ENCODE measurements around the gene PSME4.
A peak's percentile ranks its signal among the peaks of the same experiment; 100 is the strongest.
"Not testable (repeated sequence)": the region's sequence is repeated elsewhere in the genome, so short reads cannot be mapped to it uniquely, and the experiment has no call there.

The PSME4 gene

GRCh38 chr2:53969968-53970723 lies 647 bp downstream of the PSME4 start:
- DNase-seq = peak; percentile 75
- in situ Hi-C loops (cut with MboI; ENCODE audit: low pct_unique_long_range_greater_than_20kb, low sequenced_read_pairs) = no loop called here

- DNase-seq = peak; percentile 43
- in situ Hi-C loops (cut with MboI; ENCODE audit: low pct_unique_long_range_greater_than_20kb, low sequenced_read_pairs) = no loop called here
Measured at GRCh38 chr2:53969285-53969967, 1.4 kb downstream of the PSME4 start.

GRCh38 chr2:53964987-53965687 lies 5.7 kb downstream of the PSME4 start:
- in situ Hi-C loops (cut with MboI; ENCODE audit: low pct_unique_long_range_greater_than_20kb, low sequenced_read_pairs) = no loop called here
- no peak for DNase-seq

GRCh38 chr2:53964257-53964952 lies 6.4 kb downstream of the PSME4 start:
- no peak for DNase-seq
- in situ Hi-C loops (cut with MboI; ENCODE audit: low pct_unique_long_range_greater_than_20kb, low sequenced_read_pairs) = no loop called here

- in situ Hi-C loops (cut with MboI; ENCODE audit: low pct_unique_long_range_greater_than_20kb, low sequenced_read_pairs) = not testable (repeated sequence)
- peak; percentile 63 for DNase-seq
Measured at GRCh38 chr2:53961478-53962216, 9.1 kb downstream of the PSME4 start.

GRCh38 chr2:53960476-53960875 lies 10.3 kb downstream of the PSME4 start:
- no peak for DNase-seq
- in situ Hi-C loops (cut with MboI; ENCODE audit: low pct_unique_long_range_greater_than_20kb, low sequenced_read_pairs) = no loop called here

- in situ Hi-C loops (cut with MboI; ENCODE audit: low pct_unique_long_range_greater_than_20kb, low sequenced_read_pairs) = no loop called here
- no peak for DNase-seq
Measured at GRCh38 chr2:53958443-53958842, 12.3 kb downstream of the PSME4 start.

- in situ Hi-C loops (cut with MboI; ENCODE audit: low pct_unique_long_range_greater_than_20kb, low sequenced_read_pairs) = no loop called here
- no peak for DNase-seq
Measured at GRCh38 chr2:53952519-53952918, 18.3 kb downstream of the PSME4 start.

GRCh38 chr2:53949457-53949856 lies 21.3 kb downstream of the PSME4 start:
- DNase-seq = no peak
- in situ Hi-C loops (cut with MboI; ENCODE audit: low pct_unique_long_range_greater_than_20kb, low sequenced_read_pairs) = no loop called here

- DNase-seq = no peak
- in situ Hi-C loops (cut with MboI; ENCODE audit: low pct_unique_long_range_greater_than_20kb, low sequenced_read_pairs) = no loop called here
Measured at GRCh38 chr2:53945538-53945937, 25.3 kb downstream of the PSME4 start.

- in situ Hi-C loops (cut with MboI; ENCODE audit: low pct_unique_long_range_greater_than_20kb, low sequenced_read_pairs) = no loop called here
Measured at GRCh38 chr2:53944542-53944941, 26.3 kb downstream of the PSME4 start.

GRCh38 chr2:53942280-53942679 lies 28.5 kb downstream of the PSME4 start:
- in situ Hi-C loops (cut with MboI; ENCODE audit: low pct_unique_long_range_greater_than_20kb, low sequenced_read_pairs) = no loop called here
- DNase-seq = no peak

More at GRCh38 chr2:53944542-53944941, 26.3 kb downstream of the PSME4 start:
- DNase-seq = no peak

- DNase-seq = no peak
- in situ Hi-C loops (cut with MboI; ENCODE audit: low pct_unique_long_range_greater_than_20kb, low sequenced_read_pairs) = no loop called here
Measured at GRCh38 chr2:53941749-53942148, 29.0 kb downstream of the PSME4 start.

- in situ Hi-C loops (cut with MboI; ENCODE audit: low pct_unique_long_range_greater_than_20kb, low sequenced_read_pairs) = no loop called here
- DNase-seq = no peak
Measured at GRCh38 chr2:53939656-53940055, 31.1 kb downstream of the PSME4 start.

- DNase-seq = no peak
- in situ Hi-C loops (cut with MboI; ENCODE audit: low pct_unique_long_range_greater_than_20kb, low sequenced_read_pairs) = no loop called here
Measured at GRCh38 chr2:53938904-53939303, 31.9 kb downstream of the PSME4 start.

- no peak for DNase-seq
- in situ Hi-C loops (cut with MboI; ENCODE audit: low pct_unique_long_range_greater_than_20kb, low sequenced_read_pairs) = no loop called here
Measured at GRCh38 chr2:53933329-53933728, 37.5 kb downstream of the PSME4 start.

GRCh38 chr2:53926321-53926720 lies 44.5 kb downstream of the PSME4 start:
- DNase-seq; in situ Hi-C loops (cut with MboI; ENCODE audit: low pct_unique_long_range_greater_than_20kb, low sequenced_read_pairs): not testable (repeated sequence)

- DNase-seq = peak; percentile 44
- in situ Hi-C loops (cut with MboI; ENCODE audit: low pct_unique_long_range_greater_than_20kb, low sequenced_read_pairs) = no loop called here
Measured at GRCh38 chr2:53913721-53914120, 57.1 kb downstream of the PSME4 start.

All from KBM-7 (cell line).